ENCODE data around the gene CDKAL1.

The CDKAL1 gene

DNA sequence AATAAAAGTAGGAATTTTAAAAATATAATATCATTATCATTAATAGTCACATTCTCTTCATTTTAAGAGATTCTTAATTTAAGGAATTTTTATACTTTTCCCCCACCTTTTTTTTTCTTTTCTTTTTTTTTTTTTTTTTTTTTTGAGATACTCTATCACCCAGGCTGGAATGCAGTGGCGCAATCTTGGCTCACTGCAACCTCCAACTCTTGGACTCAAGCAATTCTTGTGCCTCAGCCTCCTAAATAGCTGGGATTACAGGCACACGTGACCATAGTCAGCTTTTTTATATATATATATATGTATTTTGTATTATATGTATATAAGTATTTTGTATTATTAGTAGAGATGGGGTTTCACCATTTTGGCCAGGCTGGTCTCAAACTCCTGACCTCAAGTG, 457.7 kb downstream of the CDKAL1 start:
- Histone ChIP-seq H3K27ac (no peak overlapping the region), H3K4me3 (ENCODE audit: low read depth, low read length) (no peak overlapping the region), H3K36me3 (replicated peaks) (no peaks in the 10 kb centered on the region), H3K27me3 (replicated peaks) (no peaks in the 10 kb centered on the region)
- in situ Hi-C loops (cut with HindIII; ENCODE audit: low pct_ligation_motif_present, low sequenced_read_pairs): no loop called here
- DNase-seq: no peak
- TF ChIP-seq, protein P1, sequence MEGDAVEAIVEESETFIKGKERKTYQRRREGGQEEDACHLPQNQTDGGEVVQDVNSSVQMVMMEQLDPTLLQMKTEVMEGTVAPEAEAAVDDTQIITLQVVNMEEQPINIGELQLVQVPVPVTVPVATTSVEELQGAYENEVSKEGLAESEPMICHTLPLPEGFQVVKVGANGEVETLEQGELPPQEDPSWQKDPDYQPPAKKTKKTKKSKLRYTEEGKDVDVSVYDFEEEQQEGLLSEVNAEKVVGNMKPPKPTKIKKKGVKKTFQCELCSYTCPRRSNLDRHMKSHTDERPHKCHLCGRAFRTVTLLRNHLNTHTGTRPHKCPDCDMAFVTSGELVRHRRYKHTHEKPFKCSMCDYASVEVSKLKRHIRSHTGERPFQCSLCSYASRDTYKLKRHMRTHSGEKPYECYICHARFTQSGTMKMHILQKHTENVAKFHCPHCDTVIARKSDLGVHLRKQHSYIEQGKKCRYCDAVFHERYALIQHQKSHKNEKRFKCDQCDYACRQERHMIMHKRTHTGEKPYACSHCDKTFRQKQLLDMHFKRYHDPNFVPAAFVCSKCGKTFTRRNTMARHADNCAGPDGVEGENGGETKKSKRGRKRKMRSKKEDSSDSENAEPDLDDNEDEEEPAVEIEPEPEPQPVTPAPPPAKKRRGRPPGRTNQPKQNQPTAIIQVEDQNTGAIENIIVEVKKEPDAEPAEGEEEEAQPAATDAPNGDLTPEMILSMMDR (IDR thresholded peaks at IDR 0.05; ENCODE audit: low read depth, low read length, missing control alignments): no peak

DNA sequence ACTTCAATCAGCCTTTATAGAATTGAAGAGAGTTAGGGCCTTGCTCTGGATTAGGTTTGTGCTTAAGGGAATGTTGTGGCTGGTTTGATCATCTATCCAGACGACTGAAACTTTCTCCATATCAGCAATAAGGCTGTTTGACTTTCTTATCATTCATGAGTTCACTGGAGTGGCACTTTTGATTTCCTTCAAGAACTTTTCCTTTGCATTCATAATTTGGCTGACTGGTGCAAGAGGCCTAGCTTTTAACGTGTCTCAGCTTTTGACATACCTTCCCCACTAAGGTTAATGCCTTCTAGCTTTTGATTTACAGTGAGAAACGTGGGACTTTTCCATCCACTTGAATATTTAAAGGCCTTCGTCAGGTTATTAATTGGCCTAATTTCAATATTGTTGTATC, 461.8 kb downstream of the CDKAL1 start:
- no peak for DNase-seq

DNA sequence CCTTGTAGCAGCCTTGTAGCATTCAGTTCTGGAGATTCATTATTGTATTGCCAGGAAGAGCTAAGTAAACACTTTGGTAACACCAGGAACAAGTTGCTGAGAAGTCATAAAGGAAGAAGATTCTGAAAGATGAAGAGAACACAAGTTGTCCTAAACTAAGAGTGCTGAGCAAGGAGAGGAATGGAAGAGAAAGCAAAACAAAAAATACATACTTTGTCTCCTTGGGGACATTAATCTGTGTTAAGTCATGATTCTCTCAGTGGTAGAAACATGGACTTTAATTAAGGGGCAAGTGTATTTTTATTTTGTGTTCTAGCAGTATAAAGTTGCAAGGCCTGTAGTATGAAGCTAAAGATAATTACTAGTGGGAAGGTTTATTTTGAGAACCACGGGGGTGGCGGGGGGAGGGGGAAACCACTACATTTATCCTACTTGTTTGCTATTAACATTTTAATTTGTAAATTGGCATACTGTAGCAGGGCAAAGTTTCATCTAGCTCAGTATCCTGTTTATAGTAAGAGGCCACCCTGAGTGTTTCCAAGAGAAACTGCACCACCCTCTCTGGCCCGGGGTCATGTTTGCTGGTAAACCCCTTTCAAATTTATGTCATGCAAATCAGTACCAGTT, 463.0 kb downstream of the CDKAL1 start:
- Histone ChIP-seq H3K27me3 (replicated peaks) (no peaks in the 10 kb centered on the region), H3K36me3 (replicated peaks) (no peaks in the 10 kb centered on the region), H3K4me3 (ENCODE audit: low read depth, low read length) (no peak overlapping the region), H3K27ac (no peak overlapping the region)
- TF ChIP-seq, protein P1 (IDR thresholded peaks at IDR 0.05; ENCODE audit: low read depth, low read length, missing control alignments): no peak
- in situ Hi-C loops (cut with HindIII; ENCODE audit: low pct_ligation_motif_present, low sequenced_read_pairs): no loop called here
- no peak for DNase-seq

More for the DNA sequence above, 461.8 kb downstream of the CDKAL1 start:
- in situ Hi-C loops (cut with HindIII; ENCODE audit: low pct_ligation_motif_present, low sequenced_read_pairs): no loop called here
- TF ChIP-seq, protein P1 (IDR thresholded peaks at IDR 0.05; ENCODE audit: low read depth, low read length, missing control alignments): no peak
- Histone ChIP-seq H3K36me3 (replicated peaks) (no peaks in the 10 kb centered on the region), H3K27ac (no peak overlapping the region), H3K27me3 (replicated peaks) (no peaks in the 10 kb centered on the region), H3K4me3 (ENCODE audit: low read depth, low read length) (no peak overlapping the region)

DNA sequence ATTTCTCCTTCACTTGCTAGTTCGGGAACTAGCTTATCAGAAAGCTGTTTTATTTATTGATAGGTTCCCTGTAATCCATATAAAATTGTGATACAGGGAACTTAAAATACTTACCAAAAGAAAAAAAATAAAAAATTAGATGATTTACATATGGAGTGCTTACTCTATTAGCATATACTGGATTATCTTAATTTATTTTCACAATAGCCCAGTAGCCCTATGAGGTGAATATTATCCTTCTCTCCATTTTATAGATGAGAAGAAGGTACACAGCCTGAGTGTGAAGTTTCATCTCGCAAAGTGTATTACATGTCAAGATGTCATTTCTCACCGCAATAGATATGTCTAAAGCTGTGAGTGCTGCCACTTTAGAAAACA, 463.5 kb downstream of the CDKAL1 start:
- Histone ChIP-seq H3K27ac (no peak overlapping the region), H3K4me3 (ENCODE audit: low read depth, low read length) (no peak overlapping the region), H3K36me3 (replicated peaks) (no peaks in the 10 kb centered on the region), H3K27me3 (replicated peaks) (no peaks in the 10 kb centered on the region)
- in situ Hi-C loops (cut with HindIII; ENCODE audit: low pct_ligation_motif_present, low sequenced_read_pairs): no loop called here
- DNase-seq: no peak
- TF ChIP-seq, protein P1 (IDR thresholded peaks at IDR 0.05; ENCODE audit: low read depth, low read length, missing control alignments): no peak

DNA sequence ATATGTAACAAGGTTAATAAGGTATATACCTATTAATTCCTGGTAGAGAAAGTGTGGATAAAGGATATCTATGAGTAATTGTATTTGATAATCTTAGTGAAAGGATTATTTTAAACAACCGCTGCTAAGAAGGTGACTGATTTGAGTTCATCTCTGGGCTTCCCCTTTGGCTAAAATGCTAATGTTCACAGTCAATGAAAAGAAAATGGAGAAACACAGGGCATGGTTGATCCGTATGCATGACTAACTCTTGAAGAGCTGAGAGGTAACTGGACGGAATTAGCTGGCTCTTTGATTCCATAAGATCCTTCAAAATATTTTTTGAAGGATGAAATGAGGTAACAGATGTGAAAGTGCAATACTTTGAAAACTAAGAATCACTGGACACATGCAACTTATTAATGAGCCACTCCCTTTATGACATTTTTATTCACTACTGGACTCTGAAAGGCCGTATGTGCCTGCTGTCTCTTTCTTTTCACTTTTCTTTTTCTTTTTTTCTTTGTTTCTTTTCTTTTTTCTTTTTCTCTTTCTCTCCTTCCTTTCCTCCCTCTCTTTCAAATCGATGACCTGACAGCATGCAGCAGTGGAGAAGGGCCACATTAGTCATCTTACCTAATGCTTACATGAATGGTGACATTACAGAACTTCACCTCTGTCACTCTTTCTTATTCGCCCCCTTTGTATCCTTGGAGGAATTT, 464.6 kb downstream of the CDKAL1 start:
- in situ Hi-C loops (cut with HindIII; ENCODE audit: low pct_ligation_motif_present, low sequenced_read_pairs): no loop called here
- H3K4me3 ChIP-seq (ENCODE audit: low read depth, low read length): no peak overlapping the region
- H3K36me3 ChIP-seq (replicated peaks): no peaks in the 10 kb centered on the region
- TF ChIP-seq, protein P1 (IDR thresholded peaks at IDR 0.05; ENCODE audit: low read depth, low read length, missing control alignments): no peak
- DNase-seq: no peak
- no peak overlapping the region for H3K27ac ChIP-seq
- H3K27me3 ChIP-seq (replicated peaks): no peaks in the 10 kb centered on the region

Data from brain microvascular endothelial cell (primary cell).